HEK293T (cell line): Measurements from ENCODE around the gene KRTAP10-7.

Experiments used
- CTBP1 ChIP-seq: fragments of 450-650 bp; IDR thresholded peaks from 2 replicates; pipeline ENCODE4 v1.6.1; 2016; ENCODE audit warnings: borderline replicate concordance
- FOXM1 ChIP-seq: fragments of 450-650 bp; IDR thresholded peaks from 2 replicates; pipeline ENCODE4 v1.6.1; 2017; ENCODE audit warnings: mild to moderate bottlenecking, borderline replicate concordance
- L3MBTL2 ChIP-seq: fragments of 450-650 bp; conservative IDR thresholded peaks from 2 replicates; pipeline ENCODE4 v1.6.1; 2016; ENCODE audit warnings: mild to moderate bottlenecking
- LEF1 ChIP-seq: fragments of 450-650 bp; IDR thresholded peaks from 2 replicates; pipeline ENCODE4 v1.6.1; 2017; ENCODE audit warnings: mild to moderate bottlenecking, borderline replicate concordance
- SUZ12 ChIP-seq: fragments of 450-650 bp; IDR thresholded peaks from 2 replicates; pipeline ENCODE4 v1.6.1; 2016; ENCODE audit warnings: mild to moderate bottlenecking

GRCh38 chr21:44614961-44615391 is 14.6 kb downstream of the KRTAP10-7 start:
- no peak for TF ChIP-seq FOXM1
- TF ChIP-seq L3MBTL2, result no peak
- TF ChIP-seq LEF1, result no peak
- TF ChIP-seq CTBP1, result no peak
- no peak for TF ChIP-seq SUZ12
